Measurements from ENCODE around the gene ATP1A1.

Gene ATP1A1

GRCh38 chr1:116394270-116394669, 21.2 kb downstream of the ATP1A1 start:
- TF ChIP-seq, protein P1, sequence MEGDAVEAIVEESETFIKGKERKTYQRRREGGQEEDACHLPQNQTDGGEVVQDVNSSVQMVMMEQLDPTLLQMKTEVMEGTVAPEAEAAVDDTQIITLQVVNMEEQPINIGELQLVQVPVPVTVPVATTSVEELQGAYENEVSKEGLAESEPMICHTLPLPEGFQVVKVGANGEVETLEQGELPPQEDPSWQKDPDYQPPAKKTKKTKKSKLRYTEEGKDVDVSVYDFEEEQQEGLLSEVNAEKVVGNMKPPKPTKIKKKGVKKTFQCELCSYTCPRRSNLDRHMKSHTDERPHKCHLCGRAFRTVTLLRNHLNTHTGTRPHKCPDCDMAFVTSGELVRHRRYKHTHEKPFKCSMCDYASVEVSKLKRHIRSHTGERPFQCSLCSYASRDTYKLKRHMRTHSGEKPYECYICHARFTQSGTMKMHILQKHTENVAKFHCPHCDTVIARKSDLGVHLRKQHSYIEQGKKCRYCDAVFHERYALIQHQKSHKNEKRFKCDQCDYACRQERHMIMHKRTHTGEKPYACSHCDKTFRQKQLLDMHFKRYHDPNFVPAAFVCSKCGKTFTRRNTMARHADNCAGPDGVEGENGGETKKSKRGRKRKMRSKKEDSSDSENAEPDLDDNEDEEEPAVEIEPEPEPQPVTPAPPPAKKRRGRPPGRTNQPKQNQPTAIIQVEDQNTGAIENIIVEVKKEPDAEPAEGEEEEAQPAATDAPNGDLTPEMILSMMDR (IDR thresholded peaks at IDR 0.05; ENCODE audit: low read length, missing control alignments), result no peak
- DNase-seq (ENCODE audit: low read depth), result no peak
- no peak overlapping the region for H3K4me3 ChIP-seq (replicated peaks; ENCODE audit: low read depth, low read length)

DNA sequence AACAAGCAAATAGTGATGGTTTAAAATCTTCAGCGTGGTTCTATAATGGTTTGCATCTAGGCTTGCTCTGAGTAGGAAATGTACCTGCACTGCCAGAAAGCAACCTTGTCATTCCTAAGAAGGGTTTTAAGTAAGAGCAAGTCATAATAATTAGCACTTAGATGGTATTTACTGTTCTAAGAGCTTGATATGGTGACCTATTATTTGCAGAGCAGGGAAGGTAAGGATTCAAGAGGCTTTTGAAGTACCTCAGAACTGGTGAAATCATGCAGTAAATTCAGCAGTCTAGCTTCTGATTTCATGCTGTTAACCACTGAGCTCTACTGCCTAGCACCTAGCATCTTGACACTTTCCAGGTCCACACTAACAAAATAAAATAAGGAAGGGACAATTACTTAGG, 23.7 kb downstream of the ATP1A1 start:
- DNase-seq (ENCODE audit: low read depth), result no peak
- H3K4me3 ChIP-seq (replicated peaks; ENCODE audit: low read depth, low read length), result no peak overlapping the region
- TF ChIP-seq, protein P1 (IDR thresholded peaks at IDR 0.05; ENCODE audit: low read length, missing control alignments), result no peak

GRCh38 chr1:116397728-116398127, 24.7 kb downstream of the ATP1A1 start:
- no peak for DNase-seq (ENCODE audit: low read depth)
- TF ChIP-seq, protein P1 (IDR thresholded peaks at IDR 0.05; ENCODE audit: low read length, missing control alignments), result no peak
- H3K4me3 ChIP-seq (replicated peaks; ENCODE audit: low read depth, low read length), result no peak overlapping the region

- TF ChIP-seq, protein P1 (IDR thresholded peaks at IDR 0.05; ENCODE audit: low read length, missing control alignments), result no peak
- H3K4me3 ChIP-seq (replicated peaks; ENCODE audit: low read depth, low read length), result no peak overlapping the region
- no peak for DNase-seq (ENCODE audit: low read depth)
Measured at GRCh38 chr1:116400780-116401179, 27.7 kb downstream of the ATP1A1 start.

DNA sequence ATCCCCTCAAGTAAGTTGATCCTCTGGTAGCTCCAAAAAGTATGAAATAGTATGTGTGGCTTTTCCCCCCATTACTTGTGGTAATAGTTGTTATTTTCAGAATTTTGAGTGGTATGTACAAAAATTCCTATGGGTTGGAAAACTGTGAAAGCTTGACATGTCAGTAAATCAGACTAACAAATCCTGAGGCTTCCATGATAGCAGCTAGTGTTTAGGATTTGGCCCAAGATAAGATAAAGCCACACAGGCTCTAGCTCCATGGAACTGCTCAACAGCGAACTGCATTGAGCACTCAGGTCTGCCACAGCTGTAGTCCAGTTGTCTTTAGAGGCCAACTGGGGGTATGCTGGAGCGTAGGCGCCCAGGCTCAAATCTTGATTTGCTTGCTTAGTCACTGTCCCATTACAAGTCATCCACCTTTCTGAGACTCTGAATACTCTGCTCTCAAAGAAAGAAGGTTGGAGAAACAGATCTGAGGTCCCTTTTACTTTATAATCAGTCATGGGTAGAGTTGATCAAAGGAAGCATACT, 28.7 kb downstream of the ATP1A1 start:
- TF ChIP-seq, protein P1 (IDR thresholded peaks at IDR 0.05; ENCODE audit: low read length, missing control alignments), result no peak
- no peak for DNase-seq (ENCODE audit: low read depth)
- H3K4me3 ChIP-seq (replicated peaks; ENCODE audit: low read depth, low read length), result no peak overlapping the region

GRCh38 chr1:116402333-116402732, 29.3 kb downstream of the ATP1A1 start:
- H3K4me3 ChIP-seq (replicated peaks; ENCODE audit: low read depth, low read length), result no peak overlapping the region
- TF ChIP-seq, protein P1 (IDR thresholded peaks at IDR 0.05; ENCODE audit: low read length, missing control alignments), result no peak
- no peak for DNase-seq (ENCODE audit: low read depth)

GRCh38 chr1:116403496-116404136, 30.6 kb downstream of the ATP1A1 start:
- DNase-seq (ENCODE audit: low read depth), result no peak

More at GRCh38 chr1:116403496-116404136, 30.6 kb downstream of the ATP1A1 start:
- no peak overlapping the region for H3K4me3 ChIP-seq (replicated peaks; ENCODE audit: low read depth, low read length)
- TF ChIP-seq, protein P1 (IDR thresholded peaks at IDR 0.05; ENCODE audit: low read length, missing control alignments), result no peak
